HCT116 (cell line): ENCODE measurements around the gene DDA1.

ENCODE experiments used
- CEBPB ChIP-seq: IDR thresholded peaks from 2 replicates; pipeline ENCODE4 v1.6.1; 2012; ENCODE audit warnings: low read depth
- CTCF ChIP-seq, 3 experiments: fragments of 200-600 bp in 1 of 3; sonication (generic) in 1 of 3; IDR thresholded peaks in 2 of 3; conservative IDR thresholded peaks in 1 of 3; 2 replicates each; pipeline ENCODE4 v1.5.1; 2012 to 2017; ENCODE audit warnings: low read depth in 2 of 3, low read length in 2 of 3, antibody characterized with exemption in 1 of 3, borderline replicate concordance in 1 of 3, control low read depth in 1 of 3, mild to moderate bottlenecking in 1 of 3, mixed read lengths in 1 of 3, mixed run types in 1 of 3, moderate library complexity in 1 of 3; ENCODE audit not compliant: insufficient read depth in 1 of 3
- POLR2A ChIP-seq: IDR thresholded peaks from 2 replicates; pipeline ENCODE4 v1.7.0; 2011; ENCODE audit warnings: borderline replicate concordance; ENCODE audit not compliant: insufficient read depth, insufficient read length; ENCODE audit errors: extremely low read depth
- RAD21 ChIP-seq: IDR thresholded peaks from 2 replicates; pipeline ENCODE4 v1.6.1; 2012; ENCODE audit warnings: low read depth, mild to moderate bottlenecking
- TCF7L2 ChIP-seq: IDR thresholded peaks from 2 replicates; pipeline ENCODE4 v1.7.0; 2011; ENCODE audit warnings: borderline replicate concordance, inconsistent platforms; ENCODE audit not compliant: insufficient read depth, insufficient read length; ENCODE audit errors: extremely low read depth
- ZNF274 ChIP-seq: fragments of 200-500 bp; sonication (Bioruptor generic); IDR thresholded peaks from 2 replicates; pipeline ENCODE4 v1.6.1; 2014; ENCODE audit warnings: mild to moderate bottlenecking, low read depth, low read length, inconsistent platforms

GRCh38 chr19:17304386-17305215 lies 4.8 kb upstream of the DDA1 start:
- no peak for TF ChIP-seq ZNF274
- TF ChIP-seq CTCF (IDR thresholded peaks at IDR 0.05 in 2 of 3, conservative IDR thresholded peaks at IDR 0.05 in 1 of 3; ENCODE audit: borderline replicate concordance in 1 of 3, insufficient read depth in 1 of 3, low read depth in 2 of 3, low read length in 2 of 3) = no peak
- TF ChIP-seq RAD21 = no peak
- TF ChIP-seq TCF7L2 = no peak
- no peak for TF ChIP-seq POLR2A
- no peak for TF ChIP-seq CEBPB
